Liver (tissue), 9 donors: ENCODE measurements around the gene NOP58. TPM values are rescaled to one million over a fixed set of nuclear protein-coding genes. Genes with fewer than 3 reads are reported as not detected.
"Not testable (repeated sequence)": the region's sequence is repeated elsewhere in the genome, so short reads cannot be mapped to it uniquely, and the experiment has no call there.

Experiments used
- DNase-seq: peaks from one replicate; pipeline ENCODE4 v3.0.0-alpha.2; 2017; ENCODE audit warnings: low spot score
- H3K27ac ChIP-seq, 2 donors: one replicate each; pipeline ENCODE4 v1.7.0; 2013; ENCODE audit warnings: inconsistent platforms in 2 of 2, low read length in 2 of 2, control low read depth in 1 of 2, low read depth in 1 of 2, mild to moderate bottlenecking in 1 of 2
- H3K27me3 ChIP-seq, 4 donors: one replicate each; pipeline versions ENCODE4 v1.6.1 to v1.7.0; 2013; ENCODE audit warnings: low read length in 3 of 4, inconsistent platforms in 1 of 4, mild to moderate bottlenecking in 1 of 4, moderate library complexity in 1 of 4; ENCODE audit not compliant: control insufficient read depth in 4 of 4, insufficient read depth in 4 of 4
- H3K36me3 ChIP-seq, 4 donors: one replicate each; pipeline versions ENCODE4 v1.6.1 to v1.7.0; 2013; ENCODE audit warnings: low read length in 3 of 4, mild to moderate bottlenecking in 3 of 4, low read depth in 1 of 4, moderate library complexity in 1 of 4; ENCODE audit not compliant: control insufficient read depth in 4 of 4, insufficient read depth in 3 of 4
- H3K4me1 ChIP-seq, 4 donors: one replicate each; pipeline versions ENCODE4 v1.6.1 to v1.7.0; 2013; ENCODE audit warnings: low read length in 3 of 4, mild to moderate bottlenecking in 3 of 4, moderate library complexity in 1 of 4; ENCODE audit not compliant: control insufficient read depth in 4 of 4, insufficient read depth in 4 of 4
- H3K4me3 ChIP-seq, 3 donors: one replicate each; pipeline versions ENCODE4 v1.6.1 to v1.7.0; 2013; ENCODE audit warnings: low read length in 3 of 3, control low read depth in 1 of 3, low read depth in 1 of 3, mild to moderate bottlenecking in 1 of 3
- H3K9ac ChIP-seq, 2 donors: one replicate each; pipeline ENCODE4 v1.7.0; 2013; ENCODE audit warnings: low read length in 2 of 2, mild to moderate bottlenecking in 2 of 2, moderate library complexity in 2 of 2, control low read depth in 1 of 2, low read depth in 1 of 2
- H3K9me3 ChIP-seq, 4 donors: one replicate each; pipeline versions ENCODE4 v1.6.1 to v1.7.0; 2013; ENCODE audit warnings: low read length in 3 of 4; ENCODE audit not compliant: control insufficient read depth in 4 of 4
- EGR1 ChIP-seq, 2 donors: IDR thresholded peaks; 2 replicates each; pipeline ENCODE4 v1.6.1; 2016 to 2018; ENCODE audit warnings: antibody characterized with exemption in 2 of 2, low read depth in 2 of 2
- FOXA2 ChIP-seq: IDR thresholded peaks from 2 replicates; pipeline ENCODE4 v1.6.1; 2016; ENCODE audit warnings: antibody characterized with exemption
- HNF4A ChIP-seq, 2 donors: conservative IDR thresholded peaks; 2 replicates each; pipeline ENCODE4 v1.6.1; 2016; ENCODE audit warnings: antibody characterized with exemption in 2 of 2, mild to moderate bottlenecking in 2 of 2
- HNF4G ChIP-seq: IDR thresholded peaks from 2 replicates; pipeline ENCODE4 v1.6.1; 2016; ENCODE audit warnings: antibody characterized with exemption
- JUND ChIP-seq, 2 donors: IDR thresholded peaks; 2 replicates each; pipeline ENCODE4 v1.6.1; 2016; ENCODE audit warnings: antibody characterized with exemption in 2 of 2
- NR2F2 ChIP-seq: IDR thresholded peaks from 2 replicates; pipeline ENCODE4 v1.6.1; 2016; ENCODE audit warnings: antibody characterized with exemption
- RAD21 ChIP-seq, 2 donors: IDR thresholded peaks; 2 replicates each; pipeline ENCODE4 v1.6.1; 2016; ENCODE audit warnings: antibody characterized with exemption in 2 of 2, mild to moderate bottlenecking in 2 of 2
- SP1 ChIP-seq: IDR thresholded peaks from 2 replicates; pipeline ENCODE4 v1.6.1; 2018; ENCODE audit warnings: antibody characterized with exemption, mild to moderate bottlenecking
- TAF1 ChIP-seq: conservative IDR thresholded peaks from 2 replicates; pipeline ENCODE4 v1.6.1; 2016; ENCODE audit warnings: antibody characterized with exemption, mild to moderate bottlenecking
- WGBS: extraction: QIAGEN DNeasy Blood & Tissue Kit; methylation state at CpG from one replicate; pipeline ENCODE4 v1.1.7; 2013; 5-methylcytosine and 5-hydroxymethylcytosine counted together
- polyA plus RNA-seq, 2 donors: library from polyadenylated mRNA; stranded (reverse) in 1 of 2; unstranded in 1 of 2; fragments of 200-250 nt in 1 of 2; fragments of >200 nt in 1 of 2; fragmentation: Nextera tagmentation in 1 of 2; extraction: Ambion mirVana in 1 of 2; gene quantifications; one replicate each; pipeline versions ENCODE4 v1.2.1 to v1.2.3, GENCODE V29; 2013 to 2015
- total RNA-seq, 2 donors: library from RNA; depleted of rRNA; stranded (reverse); fragments of >200 nt; gene quantifications; one replicate each; pipeline ENCODE4 v1.2.3, GENCODE V29; 2014
- TF ChIP-seq, protein P1 (sequence below): IDR thresholded peaks from 2 replicates; pipeline ENCODE4 v1.6.1; 2016; ENCODE audit warnings: antibody characterized with exemption
- TF ChIP-seq, protein P2 (sequence below): IDR thresholded peaks from 2 replicates; pipeline ENCODE4 v1.6.1; 2016; ENCODE audit warnings: antibody characterized with exemption
- donor health status: healthy.
- donor health status: healthy.
- donor health status: healthy.
- donor health status: healthy.
- donor health status: healthy.

The NOP58 gene
- total and polyA plus RNA-seq, 4 donors = 20.7 to 54.1 (median 36.8) TPM

DNA sequence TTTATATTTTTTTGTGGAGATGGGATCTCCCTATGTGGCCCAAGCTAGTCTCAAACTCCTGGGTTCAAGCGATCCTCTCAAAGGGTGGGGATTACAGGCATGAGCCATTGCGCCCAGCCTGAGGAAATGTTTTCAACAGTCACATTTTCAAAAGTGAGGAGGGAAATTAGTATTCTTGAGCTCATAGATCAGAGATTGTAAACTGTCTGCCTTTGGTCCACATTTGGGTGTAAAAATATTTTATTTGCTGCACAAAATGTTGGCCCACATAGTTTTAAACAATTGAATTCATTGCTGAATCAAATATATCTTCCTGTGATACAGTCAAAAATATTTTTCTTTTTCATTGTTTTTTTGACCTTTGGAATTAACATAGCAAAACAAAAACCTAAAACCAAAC, 48.6 kb downstream of the NOP58 start:
- Histone ChIP-seq H3K4me1 (peaks cover 0 to 9% (median 8%) of the 10 kb centered on the region in 4 donors), H3K36me3 (peaks cover 2 to 7% (median 3%) of the 10 kb centered on the region in 4 donors), H3K4me3 (no peak overlapping the region), H3K9ac (no peak overlapping the region), H3K9me3 (no peaks in the 10 kb centered on the region), H3K27ac (no peak overlapping the region), H3K27me3 (no peaks in the 10 kb centered on the region)
- no peak for TF ChIP-seq FOXA2
- TF ChIP-seq JUND (IDR thresholded peaks at IDR 0.05) = no peak
- TF ChIP-seq TAF1 = no peak
- no peak for TF ChIP-seq EGR1 (IDR thresholded peaks at IDR 0.05; ENCODE audit: low read depth in 2 of 2)
- TF ChIP-seq, protein P1, sequence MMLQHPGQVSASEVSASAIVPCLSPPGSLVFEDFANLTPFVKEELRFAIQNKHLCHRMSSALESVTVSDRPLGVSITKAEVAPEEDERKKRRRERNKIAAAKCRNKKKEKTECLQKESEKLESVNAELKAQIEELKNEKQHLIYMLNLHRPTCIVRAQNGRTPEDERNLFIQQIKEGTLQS = no peak
- 97% methylated on average over 2 of the region's 2 CpGs for WGBS
- no peak for DNase-seq

DNA sequence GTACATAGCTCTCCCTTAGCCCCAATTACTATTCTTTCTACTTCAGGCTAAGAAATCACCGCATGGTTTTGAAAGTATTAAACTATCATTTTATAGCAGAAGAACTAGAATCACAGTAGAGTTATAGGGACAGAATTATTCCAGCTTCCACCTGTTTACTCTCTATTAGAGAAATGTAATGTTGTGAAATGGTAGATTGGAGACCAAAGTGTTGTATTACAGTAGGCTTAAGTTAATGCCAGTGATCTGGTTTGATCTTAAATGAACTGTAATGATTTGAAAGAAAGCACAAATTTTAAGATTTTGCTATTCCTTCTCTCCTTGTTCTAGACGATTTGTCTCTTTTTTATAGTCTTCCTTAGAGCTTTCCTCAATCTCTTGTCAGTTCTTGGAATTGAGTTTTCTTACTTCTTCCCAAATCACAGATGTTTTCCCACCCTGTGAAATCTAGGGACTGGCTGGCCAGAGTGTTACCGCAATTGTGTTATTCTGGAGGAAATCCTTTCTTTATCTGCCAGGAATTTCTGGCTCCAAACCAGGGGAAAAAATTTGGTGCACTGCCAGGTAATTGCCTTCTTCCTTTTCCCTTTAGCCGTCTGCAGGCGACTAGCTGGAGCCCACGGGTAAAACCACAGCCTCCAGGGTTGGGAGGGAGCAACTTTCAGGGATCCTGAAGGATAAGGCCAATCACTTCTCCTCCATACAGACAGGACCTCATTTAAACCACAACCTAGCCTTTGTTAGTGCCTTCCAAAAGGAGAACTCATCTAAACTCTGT, 51.7 kb downstream of the NOP58 start:
- H3K4me3 ChIP-seq = no peak overlapping the region
- no peak overlapping the region for H3K9ac ChIP-seq
- peak overlapping the region; percentile 20 to 53 for H3K27ac ChIP-seq
- peaks cover 0 to 6% (median under 1%) of the 10 kb centered on the region in 4 donors for H3K36me3 ChIP-seq
- TF ChIP-seq FOXA2 = no peak
- TF ChIP-seq, protein P2, sequence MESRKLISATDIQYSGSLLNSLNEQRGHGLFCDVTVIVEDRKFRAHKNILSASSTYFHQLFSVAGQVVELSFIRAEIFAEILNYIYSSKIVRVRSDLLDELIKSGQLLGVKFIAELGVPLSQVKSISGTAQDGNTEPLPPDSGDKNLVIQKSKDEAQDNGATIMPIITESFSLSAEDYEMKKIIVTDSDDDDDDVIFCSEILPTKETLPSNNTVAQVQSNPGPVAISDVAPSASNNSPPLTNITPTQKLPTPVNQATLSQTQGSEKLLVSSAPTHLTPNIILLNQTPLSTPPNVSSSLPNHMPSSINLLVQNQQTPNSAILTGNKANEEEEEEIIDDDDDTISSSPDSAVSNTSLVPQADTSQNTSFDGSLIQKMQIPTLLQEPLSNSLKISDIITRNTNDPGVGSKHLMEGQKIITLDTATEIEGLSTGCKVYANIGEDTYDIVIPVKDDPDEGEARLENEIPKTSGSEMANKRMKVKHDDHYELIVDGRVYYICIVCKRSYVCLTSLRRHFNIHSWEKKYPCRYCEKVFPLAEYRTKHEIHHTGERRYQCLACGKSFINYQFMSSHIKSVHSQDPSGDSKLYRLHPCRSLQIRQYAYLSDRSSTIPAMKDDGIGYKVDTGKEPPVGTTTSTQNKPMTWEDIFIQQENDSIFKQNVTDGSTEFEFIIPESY = no peak
- no peak for TF ChIP-seq HNF4G
- TF ChIP-seq RAD21 (IDR thresholded peaks at IDR 0.05) = peak; percentile 38 to 63
- no peak for TF ChIP-seq HNF4A (conservative IDR thresholded peaks at IDR 0.05)
- peak; percentile 57 for TF ChIP-seq NR2F2
- H3K4me1 ChIP-seq = peaks cover 0 to 9% (median 8%) of the 10 kb centered on the region in 4 donors
- 23% methylated on average over 6 of the region's 6 CpGs for WGBS
- no peaks in the 10 kb centered on the region for H3K9me3 ChIP-seq
- no peaks in the 10 kb centered on the region for H3K27me3 ChIP-seq
- no peak for DNase-seq

DNA sequence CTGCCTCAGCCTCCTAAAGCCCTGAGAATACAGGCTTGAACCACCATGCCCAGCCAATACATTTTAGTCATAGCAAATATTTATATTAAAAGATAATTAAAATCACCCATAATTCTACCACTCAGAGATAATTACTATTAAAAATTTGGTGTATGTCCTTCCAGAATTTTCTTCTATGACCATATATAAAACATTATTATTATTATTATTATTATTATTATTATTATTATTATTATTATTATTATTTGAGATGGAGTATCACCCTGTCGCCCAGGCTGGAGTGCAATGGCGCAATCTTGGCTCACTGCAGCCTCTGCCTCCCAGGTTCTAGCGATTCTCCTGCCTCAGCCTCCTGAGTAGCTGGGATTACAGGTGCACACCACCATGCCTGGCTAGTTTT, 54.8 kb downstream of the NOP58 start:
- DNase-seq, H3K9me3 ChIP-seq, H3K27me3 ChIP-seq, H3K36me3 ChIP-seq, H3K27ac ChIP-seq, H3K9ac ChIP-seq, H3K4me3 ChIP-seq, H3K4me1 ChIP-seq: not testable (repeated sequence)
- WGBS = 98% methylated on average over 3 of the region's 3 CpGs

DNA sequence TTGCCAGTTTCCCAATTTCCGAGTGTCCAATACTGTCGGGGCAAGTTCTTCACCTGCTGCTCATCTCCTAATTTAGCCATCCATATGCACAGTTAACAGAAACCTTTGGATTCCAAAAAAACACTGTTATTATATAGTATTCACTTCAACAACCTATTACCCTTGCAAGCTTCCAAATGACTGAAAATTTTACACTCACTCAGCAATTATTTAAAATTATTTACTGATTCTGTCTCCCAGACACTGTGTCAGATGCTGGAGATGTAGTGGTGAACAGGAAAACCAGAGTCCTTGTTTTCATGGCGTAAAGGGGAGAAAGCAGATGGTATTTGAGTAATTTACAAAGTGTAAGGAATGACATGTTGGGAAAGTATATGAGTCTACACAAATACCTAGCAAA, 56.9 kb downstream of the NOP58 start:
- no peak overlapping the region for H3K9ac ChIP-seq
- H3K4me1 ChIP-seq = peaks cover 0 to 3% (median 2%) of the 10 kb centered on the region in 4 donors
- TF ChIP-seq, protein P2 = no peak
- TF ChIP-seq NR2F2 (no peak), SP1 (no peak)
- no peak overlapping the region for H3K27ac ChIP-seq
- H3K9me3 ChIP-seq = no peaks in the 10 kb centered on the region
- H3K36me3 ChIP-seq = peaks cover 0 to 8% (median 0%) of the 10 kb centered on the region in 4 donors
- WGBS = 97% methylated on average over 3 of the region's 3 CpGs
- no peak for DNase-seq
- no peaks in the 10 kb centered on the region for H3K27me3 ChIP-seq
- H3K4me3 ChIP-seq = no peak overlapping the region
